BE2C (cell line): ENCODE measurements around the gene LRRC75A.
A peak's percentile ranks its signal among the peaks of the same experiment; 100 is the strongest.
"Not testable (repeated sequence)": the region's sequence is repeated elsewhere in the genome, so short reads cannot be mapped to it uniquely, and the experiment has no call there.

Experiments used
- DNase-seq: peaks from one replicate; pipeline ENCODE4 v3.0.0-alpha.2; 2020
- H3K27me3 ChIP-seq: fragments of 250-450 bp; sonication (Bioruptor Pico); 2 replicates; pipeline ENCODE4 v1.5.1; 2020; ENCODE audit warnings: mild to moderate bottlenecking
- H3K36me3 ChIP-seq: fragments of 250-450 bp; sonication (Bioruptor Pico); 2 replicates; pipeline ENCODE4 v1.5.1; 2020; ENCODE audit warnings: mild to moderate bottlenecking
- H3K4me1 ChIP-seq: fragments of 250-450 bp; sonication (Bioruptor Pico); 2 replicates; pipeline ENCODE4 v1.5.1; 2020
- H3K4me3 ChIP-seq: 2 replicates; pipeline ENCODE4 v1.5.1; 2011; ENCODE audit warnings: low read depth, low read length
- H3K9me3 ChIP-seq: fragments of 250-450 bp; sonication (Bioruptor Pico); 2 replicates; pipeline ENCODE4 v1.5.1; 2020
- TF ChIP-seq, protein P1 (sequence below): IDR thresholded peaks from 2 replicates; pipeline ENCODE4 v1.5.1; 2012; ENCODE audit warnings: mild to moderate bottlenecking, low read depth, low read length

The LRRC75A gene

DNA sequence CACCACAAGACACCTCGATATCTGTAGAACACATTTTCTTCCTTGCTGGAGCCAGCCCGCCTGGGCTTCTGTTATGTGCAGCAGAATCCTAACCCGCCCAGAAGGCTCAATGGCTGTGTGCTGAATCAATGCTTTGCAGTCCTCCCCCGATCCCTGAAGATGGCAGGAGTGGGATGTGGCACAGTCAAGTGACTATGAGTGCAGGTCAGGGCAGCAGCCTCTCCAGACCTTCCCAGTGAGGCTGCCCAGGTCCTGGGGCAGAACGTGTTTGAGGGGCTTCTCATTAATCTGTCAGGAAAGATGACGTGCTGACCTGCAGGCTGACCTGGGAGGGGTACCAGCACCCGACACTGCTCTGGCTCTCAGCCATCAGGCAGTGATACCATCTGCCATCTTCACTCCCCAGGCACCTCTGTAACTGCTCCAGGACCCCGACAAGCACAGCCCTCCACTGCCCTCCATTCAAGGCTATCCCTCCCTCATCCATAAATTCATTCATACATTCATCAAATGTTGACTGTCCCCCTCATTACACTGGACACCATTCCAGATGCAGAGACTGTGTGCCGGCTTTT is 35.2 kb downstream of the LRRC75A start:
- Histone ChIP-seq H3K9me3 (no peaks in the 10 kb centered on the region), H3K4me1 (no peaks in the 10 kb centered on the region), H3K4me3 (no peak overlapping the region), H3K27me3 (no peaks in the 10 kb centered on the region), H3K36me3 (no peaks in the 10 kb centered on the region)
- TF ChIP-seq, protein P1, sequence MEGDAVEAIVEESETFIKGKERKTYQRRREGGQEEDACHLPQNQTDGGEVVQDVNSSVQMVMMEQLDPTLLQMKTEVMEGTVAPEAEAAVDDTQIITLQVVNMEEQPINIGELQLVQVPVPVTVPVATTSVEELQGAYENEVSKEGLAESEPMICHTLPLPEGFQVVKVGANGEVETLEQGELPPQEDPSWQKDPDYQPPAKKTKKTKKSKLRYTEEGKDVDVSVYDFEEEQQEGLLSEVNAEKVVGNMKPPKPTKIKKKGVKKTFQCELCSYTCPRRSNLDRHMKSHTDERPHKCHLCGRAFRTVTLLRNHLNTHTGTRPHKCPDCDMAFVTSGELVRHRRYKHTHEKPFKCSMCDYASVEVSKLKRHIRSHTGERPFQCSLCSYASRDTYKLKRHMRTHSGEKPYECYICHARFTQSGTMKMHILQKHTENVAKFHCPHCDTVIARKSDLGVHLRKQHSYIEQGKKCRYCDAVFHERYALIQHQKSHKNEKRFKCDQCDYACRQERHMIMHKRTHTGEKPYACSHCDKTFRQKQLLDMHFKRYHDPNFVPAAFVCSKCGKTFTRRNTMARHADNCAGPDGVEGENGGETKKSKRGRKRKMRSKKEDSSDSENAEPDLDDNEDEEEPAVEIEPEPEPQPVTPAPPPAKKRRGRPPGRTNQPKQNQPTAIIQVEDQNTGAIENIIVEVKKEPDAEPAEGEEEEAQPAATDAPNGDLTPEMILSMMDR, result peak; percentile 35; the same call in 1 of the 2 replicates
- DNase-seq, result peak; percentile 27

DNA sequence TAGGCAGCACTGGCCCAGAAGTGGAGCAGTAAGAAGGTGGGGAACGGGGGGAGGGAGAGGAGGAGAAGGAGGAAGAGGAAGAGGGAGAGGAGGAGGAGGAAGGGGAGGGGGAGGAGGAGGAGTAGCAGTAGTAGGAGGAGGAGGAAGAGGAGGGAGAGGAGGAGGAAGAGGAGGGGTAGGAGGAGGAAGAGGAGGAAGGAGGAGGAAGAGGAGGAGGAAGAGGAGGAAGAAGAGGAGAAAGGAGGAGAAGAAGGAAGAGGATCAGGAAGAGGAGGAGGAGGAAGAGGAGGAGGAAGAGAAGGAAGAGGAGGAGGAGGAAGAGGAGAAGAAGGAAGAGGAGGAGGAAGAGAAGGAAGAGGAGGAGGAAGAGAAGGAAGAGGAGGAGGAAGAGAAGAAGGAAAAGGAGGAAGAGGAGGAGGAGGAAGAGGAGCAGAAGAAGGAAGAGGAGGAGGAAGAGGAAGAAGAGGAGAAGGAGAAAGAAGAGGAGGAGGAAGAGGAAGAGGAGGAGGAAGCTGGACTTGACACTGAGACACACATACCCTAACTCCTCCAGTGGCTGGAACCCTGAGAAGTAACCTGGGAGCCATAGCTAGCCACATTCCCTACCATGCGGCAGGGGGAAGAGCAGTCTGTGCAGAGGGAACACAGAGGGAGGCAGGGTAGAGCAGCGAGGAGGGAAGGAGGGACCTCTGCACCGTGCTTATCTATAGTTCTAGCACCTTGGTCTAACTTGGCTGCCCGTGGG is 35.8 kb downstream of the LRRC75A start:
- TF ChIP-seq, protein P1, result no peak
- no peaks in the 10 kb centered on the region for H3K27me3 ChIP-seq

DNA sequence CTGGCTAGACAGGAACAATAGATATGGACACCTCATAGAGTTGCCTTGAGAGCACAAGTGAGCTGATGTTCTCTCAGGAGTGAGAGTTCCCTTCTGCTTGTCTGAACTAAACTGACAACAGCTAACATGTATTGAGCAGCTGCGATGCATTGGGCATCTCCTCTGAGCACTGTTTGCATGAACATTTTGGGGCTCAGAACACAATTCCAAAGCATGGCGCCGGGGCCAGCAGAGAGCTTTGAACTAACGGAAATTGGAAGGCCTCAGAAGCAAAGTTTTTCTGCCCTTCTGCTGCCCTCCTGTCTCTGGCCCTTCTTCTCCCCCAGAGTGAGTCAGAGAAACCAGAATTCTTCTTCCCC is 38.5 kb downstream of the LRRC75A start:
- H3K27me3 ChIP-seq, result no peaks in the 10 kb centered on the region
- no peak for DNase-seq
- H3K9me3 ChIP-seq, result no peaks in the 10 kb centered on the region
- 0 out of 2 replicates have a peak, but pooled peaks cover 2% of the 10 kb centered on the region for H3K36me3 ChIP-seq
- no peaks in the 10 kb centered on the region for H3K4me1 ChIP-seq
- H3K4me3 ChIP-seq, result no peak overlapping the region
- TF ChIP-seq, protein P1, result no peak

More for the DNA sequence above, 35.8 kb downstream of the LRRC75A start:
- no peaks in the 10 kb centered on the region for H3K36me3 ChIP-seq
- DNase-seq, result no peak
- no peak overlapping the region for H3K4me3 ChIP-seq
- no peaks in the 10 kb centered on the region for H3K4me1 ChIP-seq
- no peaks in the 10 kb centered on the region for H3K9me3 ChIP-seq

DNA sequence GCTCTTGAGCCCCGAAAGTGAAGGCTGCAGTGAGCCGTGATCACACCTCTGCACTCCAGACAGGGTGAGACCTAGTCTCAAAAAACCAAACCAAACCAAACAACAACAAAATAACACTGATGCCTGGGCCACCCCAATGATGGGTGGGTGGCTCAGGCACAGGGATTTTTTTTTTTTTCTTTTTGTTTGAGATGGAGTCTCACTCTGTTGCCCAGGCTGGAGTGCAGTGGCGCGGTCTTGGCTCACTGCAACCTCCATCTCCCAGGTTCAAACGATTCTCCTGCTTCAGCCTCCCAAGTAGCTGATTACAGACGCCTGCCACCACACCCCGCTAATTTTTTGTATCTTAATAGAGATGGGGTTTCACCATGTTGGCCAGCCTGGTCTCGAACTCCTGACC is 39.7 kb downstream of the LRRC75A start:
- not testable (repeated sequence) for H3K36me3 ChIP-seq, H3K4me1 ChIP-seq, DNase-seq

DNA sequence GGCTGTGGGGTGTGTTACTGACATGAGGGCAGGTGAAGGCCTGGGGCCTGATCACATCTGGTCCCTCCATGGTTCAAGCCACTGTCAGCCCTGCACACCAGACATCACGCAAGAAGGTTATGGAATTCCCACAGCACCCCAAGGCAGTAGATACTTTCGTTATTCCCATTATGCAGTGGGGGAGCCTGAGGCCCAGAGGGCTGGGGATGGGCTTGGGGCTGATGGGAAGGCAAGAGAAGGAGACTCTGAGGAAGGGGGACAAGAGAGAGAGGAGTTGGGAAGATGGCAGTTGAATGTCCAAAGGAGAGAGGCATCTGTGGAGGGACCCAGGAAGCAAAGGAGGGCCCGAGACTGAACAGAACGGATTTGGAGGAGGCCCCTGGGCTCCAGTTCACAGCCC is 42.0 kb downstream of the LRRC75A start:
- H3K36me3 ChIP-seq, result peaks cover 24% of the 10 kb centered on the region
- TF ChIP-seq, protein P1, result no peak
- peaks cover 3% of the 10 kb centered on the region; the same call in 1 of the 2 replicates for H3K4me1 ChIP-seq
- DNase-seq, result no peak
- no peaks in the 10 kb centered on the region for H3K9me3 ChIP-seq
- H3K4me3 ChIP-seq, result no peak overlapping the region
- no peaks in the 10 kb centered on the region for H3K27me3 ChIP-seq

More for the DNA sequence above, 39.7 kb downstream of the LRRC75A start:
- H3K9me3 ChIP-seq, H3K4me3 ChIP-seq, H3K27me3 ChIP-seq: not testable (repeated sequence)

DNA sequence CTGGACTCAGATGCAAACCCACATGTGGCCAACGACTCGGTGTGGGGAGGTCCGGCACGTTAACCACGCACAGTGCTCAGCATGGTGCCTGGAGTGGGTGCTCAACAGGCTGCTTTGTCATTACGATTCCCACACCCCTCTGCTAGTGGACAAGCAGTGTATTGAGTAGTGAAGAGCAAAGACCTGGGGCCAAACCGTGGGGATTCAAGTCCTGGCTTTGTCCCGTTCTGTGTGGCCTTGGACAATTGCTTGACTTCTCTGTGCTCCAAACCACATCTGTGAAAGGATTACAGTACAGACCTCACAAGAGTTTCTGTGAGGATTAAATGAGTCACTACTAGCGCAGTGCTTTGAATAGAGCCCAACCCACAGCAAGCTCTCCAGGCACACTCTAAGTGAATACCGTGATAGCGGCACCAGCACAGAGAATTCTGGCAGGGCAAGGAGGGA is 42.8 kb downstream of the LRRC75A start:
- H3K4me1 ChIP-seq, result peaks cover 3% of the 10 kb centered on the region; the same call in 1 of the 2 replicates
- peaks cover 26% of the 10 kb centered on the region for H3K36me3 ChIP-seq
- DNase-seq, result no peak
- H3K4me3 ChIP-seq, result no peak overlapping the region
- no peaks in the 10 kb centered on the region for H3K9me3 ChIP-seq
- no peaks in the 10 kb centered on the region for H3K27me3 ChIP-seq
- TF ChIP-seq, protein P1, result no peak
